WTC11 (cell line): ENCODE data around the gene INA. TPM values are rescaled to one million over a fixed set of nuclear protein-coding genes. Genes with fewer than 3 reads are reported as not detected.

Experiments used
- ATAC-seq: fragments of 200-7000 bp; cut with Tn5 transposase; 2 replicates; pipeline ENCODE4 v1.10.0; 2021; ENCODE audit warnings: mild to moderate bottlenecking, moderate library complexity
- CTCF ChIA-PET: fragments of 300-600 bp; sonication (Branson Sonifier 250); formaldehyde crosslinking; loops from one replicate; lab custom pipeline; 2021; ENCODE audit warnings: antibody characterized with exemption; lab: Charles Lee
- POLR2A ChIA-PET: fragments of 350-600 bp; sonication (Branson Sonifier 250); formaldehyde crosslinking; loops from one replicate; lab custom pipeline; 2021; ENCODE audit warnings: antibody characterized with exemption; lab: Charles Lee
- DNase-seq: peaks from one replicate; pipeline ENCODE4 v3.0.0; 2021; ENCODE audit warnings: low spot score
- H3K27ac Mint-ChIP-seq: 2 replicates; pipeline ENCODE4 v1.8.0; 2021; ENCODE audit warnings: mixed read lengths
- H3K27me3 Mint-ChIP-seq: 2 replicates; pipeline ENCODE4 v1.8.0; 2021; ENCODE audit warnings: low read depth, mild to moderate bottlenecking, moderate library complexity, mixed read lengths
- H3K36me3 Mint-ChIP-seq: 2 replicates; pipeline ENCODE4 v1.8.0; 2021; ENCODE audit warnings: mixed read lengths
- H3K4me1 Mint-ChIP-seq: 2 replicates; pipeline ENCODE4 v1.8.0; 2022; ENCODE audit warnings: mixed read lengths
- H3K4me3 Mint-ChIP-seq: 2 replicates; pipeline ENCODE4 v1.8.0; 2021; ENCODE audit warnings: mild to moderate bottlenecking, moderate library complexity, mixed read lengths
- H3K9me3 Mint-ChIP-seq: 2 replicates; pipeline ENCODE4 v1.8.0; 2021; ENCODE audit warnings: mixed read lengths
- ARID4B ChIP-seq: sonication (generic); formaldehyde crosslinking; IDR thresholded peaks from 2 replicates; pipeline ENCODE4 v1.8.0; 2023; ENCODE audit warnings: missing genetic modification reagents, mild to moderate bottlenecking, borderline replicate concordance
- ATF1 ChIP-seq: sonication (generic); formaldehyde crosslinking; IDR thresholded peaks from 2 replicates; pipeline ENCODE4 v1.8.1; 2023; ENCODE audit warnings: mild to moderate bottlenecking, moderate library complexity, missing genetic modification reagents
- CBFB ChIP-seq: sonication (generic); formaldehyde crosslinking; IDR thresholded peaks from 2 replicates; pipeline ENCODE4 v1.8.1; 2022; ENCODE audit warnings: mild to moderate bottlenecking, low read depth, missing genetic modification reagents
- E2F4 ChIP-seq: sonication (generic); formaldehyde crosslinking; IDR thresholded peaks from 2 replicates; pipeline ENCODE4 v1.8.1; 2022; ENCODE audit warnings: low read depth, mild to moderate bottlenecking, moderate library complexity, missing genetic modification reagents, borderline replicate concordance
- EMX1 ChIP-seq: fragments of 250-450 bp; sonication (Bioruptor Pico); IDR thresholded peaks from 2 replicates; pipeline ENCODE4 v1.8.0; 2021; ENCODE audit warnings: mild to moderate bottlenecking
- ETV6 ChIP-seq: sonication (generic); formaldehyde crosslinking; IDR thresholded peaks from 2 replicates; pipeline ENCODE4 v1.8.1; 2022; ENCODE audit warnings: mild to moderate bottlenecking, missing genetic modification reagents
- FOXP4 ChIP-seq: sonication (generic); formaldehyde crosslinking; IDR thresholded peaks from 2 replicates; pipeline ENCODE4 v1.8.0; 2022; ENCODE audit warnings: mild to moderate bottlenecking, missing genetic modification reagents
- JUN ChIP-seq: sonication (generic); formaldehyde crosslinking; IDR thresholded peaks from 2 replicates; pipeline ENCODE4 v1.8.0; 2023; ENCODE audit warnings: mild to moderate bottlenecking, missing genetic modification reagents
- MLX ChIP-seq: sonication (generic); formaldehyde crosslinking; IDR thresholded peaks from 2 replicates; pipeline ENCODE4 v1.8.1; 2023; ENCODE audit warnings: mild to moderate bottlenecking, missing genetic modification reagents, moderate library complexity
- NFE2L1 ChIP-seq: sonication (generic); formaldehyde crosslinking; IDR thresholded peaks from 2 replicates; pipeline ENCODE4 v1.8.1; 2023; ENCODE audit warnings: missing genetic modification reagents
- NFYB ChIP-seq: sonication (generic); formaldehyde crosslinking; conservative IDR thresholded peaks from 2 replicates; pipeline ENCODE4 v1.8.0; 2022; ENCODE audit warnings: low read depth, missing genetic modification reagents
- OVOL2 ChIP-seq: fragments of 250-450 bp; sonication (Bioruptor Pico); IDR thresholded peaks from 2 replicates; pipeline ENCODE4 v1.9.0; 2021; ENCODE audit warnings: mild to moderate bottlenecking, borderline replicate concordance
- PREB ChIP-seq: sonication (generic); formaldehyde crosslinking; IDR thresholded peaks from 2 replicates; pipeline ENCODE4 v1.8.1; 2022; ENCODE audit warnings: mild to moderate bottlenecking, missing genetic modification reagents, moderate library complexity, borderline replicate concordance
- SMAD3 ChIP-seq: sonication (generic); formaldehyde crosslinking; IDR thresholded peaks from 2 replicates; pipeline ENCODE4 v1.8.0; 2022; ENCODE audit warnings: missing genetic modification reagents, mild to moderate bottlenecking, borderline replicate concordance
- SP1 ChIP-seq: sonication (generic); formaldehyde crosslinking; conservative IDR thresholded peaks from 2 replicates; pipeline ENCODE4 v1.8.1; 2022; ENCODE audit warnings: missing genetic modification reagents
- TEAD4 ChIP-seq: sonication (generic); formaldehyde crosslinking; IDR thresholded peaks from 2 replicates; pipeline ENCODE4 v1.8.0; 2022; ENCODE audit warnings: mild to moderate bottlenecking, missing genetic modification reagents
- USF1 ChIP-seq: sonication (generic); formaldehyde crosslinking; IDR thresholded peaks from 2 replicates; pipeline ENCODE4 v1.8.0; 2022; ENCODE audit warnings: mild to moderate bottlenecking, missing genetic modification reagents
- USF2 ChIP-seq: sonication (generic); formaldehyde crosslinking; IDR thresholded peaks from 2 replicates; pipeline ENCODE4 v1.8.1; 2023; ENCODE audit warnings: mild to moderate bottlenecking, missing genetic modification reagents, moderate library complexity
- ZBTB43 ChIP-seq: sonication (generic); formaldehyde crosslinking; IDR thresholded peaks from 2 replicates; pipeline ENCODE4 v1.8.1; 2023; ENCODE audit warnings: mild to moderate bottlenecking, missing genetic modification reagents
- ZNF219 ChIP-seq: sonication (generic); formaldehyde crosslinking; IDR thresholded peaks from 2 replicates; pipeline ENCODE4 v1.8.0; 2023; ENCODE audit warnings: missing genetic modification reagents, mild to moderate bottlenecking, borderline replicate concordance
- ZNF232 ChIP-seq: sonication (generic); formaldehyde crosslinking; IDR thresholded peaks from 2 replicates; pipeline ENCODE4 v1.8.0; 2022; ENCODE audit warnings: mild to moderate bottlenecking, missing genetic modification reagents
- ZNF416 ChIP-seq: fragments of 250-450 bp; sonication (Bioruptor Pico); IDR thresholded peaks from 2 replicates; pipeline ENCODE4 v1.9.0; 2021; ENCODE audit warnings: mild to moderate bottlenecking, inconsistent platforms
- total RNA-seq: library from RNA; stranded (reverse); gene quantifications from 3 replicates; pipeline ENCODE4 v1.2.3, GENCODE V29; 2021

INA gene
- total RNA-seq, 1 experiment from 2014 or later = 20.3 TPM

GRCh38 chr10:103262229-103262628, 14.7 kb upstream of the INA start:
- ChIA-PET POLR2A (no interaction called here), CTCF (no interaction called here)
- DNase-seq (no peak), ATAC-seq (no peak)
- H3K27me3 Mint-ChIP-seq = peaks cover 14% of the 10 kb centered on the region
- no peaks in the 10 kb centered on the region for H3K4me1 Mint-ChIP-seq
- H3K4me3 Mint-ChIP-seq = no peak overlapping the region
- peaks cover 35% of the 10 kb centered on the region for H3K9me3 Mint-ChIP-seq
- peaks cover 22% of the 10 kb centered on the region for H3K36me3 Mint-ChIP-seq
- peak; percentile 61 for TF ChIP-seq NFYB (CRISPR knock-in tag)
- peak; percentile 45; the same call in 1 of the 2 replicates for TF ChIP-seq USF1
- TF ChIP-seq USF2 (CRISPR knock-in tag) = peak; percentile 56
- TF ChIP-seq ZNF416 (CRISPR knock-in tag) = no peak
- no peak for TF ChIP-seq ZNF232 (CRISPR knock-in tag)
- no peak overlapping the region for H3K27ac Mint-ChIP-seq

- Mint-ChIP-seq H3K27ac (no peak overlapping the region), H3K4me3 (no peak overlapping the region), H3K9me3 (peaks cover 10% of the 10 kb centered on the region), H3K27me3 (peaks cover 10% of the 10 kb centered on the region), H3K4me1 (no peaks in the 10 kb centered on the region), H3K36me3 (peaks cover 4% of the 10 kb centered on the region)
- ATAC-seq = peak; percentile 79
- CTCF ChIA-PET = interaction anchor here (1.5 kb wide), 1 partner anchor 12 kb away, joined by 5 read pairs; the partner anchor contains the start of gene INA
- POLR2A ChIA-PET = interaction anchor here (0.7 to 1.0 kb wide), 2 partner anchors 11 to 464 kb away, joined by 3 read pairs; partner anchors contain the start of gene INA
- DNase-seq = peak; percentile 79
- no peak for TF ChIP-seq MLX (CRISPR knock-in tag)
- TF ChIP-seq CBFB (CRISPR knock-in tag) = no peak
- 0 out of 2 replicates have a peak, but pooled peaks have one; percentile 56 for TF ChIP-seq NFE2L1
- TF ChIP-seq ATF1 (CRISPR knock-in tag) = no peak
- peak; percentile 72; the same call in 1 of the 2 replicates for TF ChIP-seq FOXP4 (CRISPR knock-in tag)
- no peak for TF ChIP-seq ZBTB43 (CRISPR knock-in tag)
- TF ChIP-seq ZNF219 (CRISPR knock-in tag) = no peak
- no peak for TF ChIP-seq ETV6 (CRISPR knock-in tag)
- TF ChIP-seq E2F4 = no peak
- TF ChIP-seq TEAD4 (CRISPR knock-in tag) = 0 out of 2 replicates have a peak, but pooled peaks have one; percentile 37
- TF ChIP-seq SP1 (CRISPR knock-in tag) = no peak
- 0 out of 2 replicates have a peak, but pooled peaks have one; percentile 44 for TF ChIP-seq JUN
- no peak for TF ChIP-seq PREB (CRISPR knock-in tag)
- no peak for TF ChIP-seq EMX1 (CRISPR knock-in tag)
- peak; percentile 51; the same call in 1 of the 2 replicates for TF ChIP-seq SMAD3
- TF ChIP-seq OVOL2 (CRISPR knock-in tag) = no peak
- peak; percentile 78; the same call in 1 of the 2 replicates for TF ChIP-seq ARID4B (CRISPR knock-in tag)
These were observed 11.1 kb upstream of the INA start for GRCh38 chr10:103265717-103266329.
